Lower lobe of right lung (tissue), 2 donors: ENCODE data around the gene KCNQ4. TPM values are rescaled to one million over a fixed set of nuclear protein-coding genes. Genes with fewer than 3 reads are reported as not detected.

Source experiments
- ATAC-seq, 2 donors: fragments of 200-7000 bp; cut with Tn5 transposase; one replicate each; pipeline ENCODE4 v1.9.1; 2020 to 2022; ENCODE audit warnings: mild to moderate bottlenecking in 2 of 2, moderate library complexity in 2 of 2
- DNase-seq: peaks from one replicate; pipeline ENCODE4 v3.0.0-alpha.2; 2020
- H3K27ac ChIP-seq: fragments of 200-600 bp; one replicate; pipeline ENCODE4 v1.8.0; 2022
- H3K27me3 ChIP-seq: fragments of 200-600 bp; one replicate; pipeline ENCODE4 v1.8.0; 2022; ENCODE audit warnings: low read depth
- H3K36me3 ChIP-seq: fragments of 200-600 bp; one replicate; pipeline ENCODE4 v1.8.0; 2022; ENCODE audit warnings: mild to moderate bottlenecking
- H3K4me1 ChIP-seq: fragments of 200-600 bp; one replicate; pipeline ENCODE4 v1.8.0; 2022
- H3K4me3 ChIP-seq: fragments of 200-600 bp; one replicate; pipeline ENCODE4 v1.8.0; 2022; ENCODE audit warnings: mild to moderate bottlenecking
- H3K9me3 ChIP-seq: fragments of 200-600 bp; one replicate; pipeline ENCODE4 v1.8.0; 2022
- CTCF ChIP-seq: fragments of 200-600 bp; IDR thresholded peaks from one replicate; pipeline ENCODE4 v1.8.0; 2022; ENCODE audit warnings: antibody characterized with exemption, mild to moderate bottlenecking
- intact Hi-C: fragments of 100-400 bp; cut with DNase I; formaldehyde crosslinking; loops from one replicate; pipeline ENCODE4 v1.11.0; 2022
- total RNA-seq: library from RNA; stranded (reverse); fragmentation: NEBNext Ultra II Directional; extraction: Animal tissue kit (Norgen Biotek cat#: 25700); gene quantifications from one replicate; pipeline ENCODE4 v1.2.1, GENCODE V29; 2021
- donor health status: DM: no; HTN: yes; CAD: no; lungs with severe emphysema.

KCNQ4 gene
- total RNA-seq, 1 donor from 2014 or later, result 0.89 TPM

GRCh38 chr1:40802078-40802741 lies 18.6 kb downstream of the KCNQ4 start:
- Histone ChIP-seq H3K9me3 (no peaks in the 10 kb centered on the region), H3K27ac (peak overlapping the region; percentile 74), H3K27me3 (no peaks in the 10 kb centered on the region), H3K36me3 (no peaks in the 10 kb centered on the region), H3K4me3 (peak overlapping the region; percentile 53), H3K4me1 (peaks cover 26% of the 10 kb centered on the region)
- ATAC-seq, result peak; percentile 95 to 96
- DNase-seq, result peak; percentile 89
- no peak for TF ChIP-seq CTCF
- intact Hi-C loops, result no loop called here

GRCh38 chr1:40802742-40803113 lies 19.1 kb downstream of the KCNQ4 start:
- Histone ChIP-seq H3K9me3 (no peaks in the 10 kb centered on the region), H3K27ac (peak overlapping the region; percentile 74), H3K4me1 (peaks cover 26% of the 10 kb centered on the region), H3K27me3 (no peaks in the 10 kb centered on the region), H3K4me3 (peak overlapping the region; percentile 53), H3K36me3 (no peaks in the 10 kb centered on the region)
- DNase-seq, result no peak
- intact Hi-C loops, result no loop called here
- TF ChIP-seq CTCF, result no peak
- ATAC-seq, result no peak

GRCh38 chr1:40803447-40803846 lies 19.9 kb downstream of the KCNQ4 start:
- Histone ChIP-seq H3K4me1 (peaks cover 26% of the 10 kb centered on the region), H3K27me3 (no peaks in the 10 kb centered on the region), H3K9me3 (no peaks in the 10 kb centered on the region), H3K36me3 (no peaks in the 10 kb centered on the region), H3K27ac (peak overlapping the region; percentile 74), H3K4me3 (no peak overlapping the region)
- ATAC-seq (no peak), DNase-seq (no peak)
- intact Hi-C loops, result no loop called here
- TF ChIP-seq CTCF, result no peak

GRCh38 chr1:40803902-40804301 lies 20.3 kb downstream of the KCNQ4 start:
- ATAC-seq (no peak), DNase-seq (no peak)
- no peak for TF ChIP-seq CTCF
- peaks cover 24% of the 10 kb centered on the region for H3K4me1 ChIP-seq
- no peaks in the 10 kb centered on the region for H3K27me3 ChIP-seq
- H3K36me3 ChIP-seq, result no peaks in the 10 kb centered on the region
- H3K4me3 ChIP-seq, result no peak overlapping the region
- intact Hi-C loops, result no loop called here
- H3K9me3 ChIP-seq, result no peaks in the 10 kb centered on the region
- H3K27ac ChIP-seq, result no peak overlapping the region

GRCh38 chr1:40806240-40806639 lies 22.7 kb downstream of the KCNQ4 start:
- intact Hi-C loops, result no loop called here
- no peaks in the 10 kb centered on the region for H3K9me3 ChIP-seq
- TF ChIP-seq CTCF, result no peak
- H3K27ac ChIP-seq, result no peak overlapping the region
- DNase-seq (no peak), ATAC-seq (no peak)
- H3K27me3 ChIP-seq, result no peaks in the 10 kb centered on the region
- no peaks in the 10 kb centered on the region for H3K36me3 ChIP-seq
- H3K4me3 ChIP-seq, result no peak overlapping the region
- H3K4me1 ChIP-seq, result peaks cover 9% of the 10 kb centered on the region
